OCI-LY7 (cell line): Measurements from ENCODE around the gene ALOX5AP. TPM values are rescaled to one million over a fixed set of nuclear protein-coding genes. Genes with fewer than 3 reads are reported as not detected.
A peak's percentile ranks its signal among the peaks of the same experiment; 100 is the strongest.

Experiments used
- BruUV-seq: library from RNA; stranded (reverse); fragments of 400-500 nt; replicated peaks from 2 replicates; lab custom pipeline; 2021; lab: Mats Ljungman, UMichigan
- CTCF ChIA-PET: fragments of 300-600 bp; sonication (Branson Sonifier 250); formaldehyde crosslinking; loops from one replicate; lab custom pipeline; 2022; ENCODE audit warnings: antibody characterized with exemption; ENCODE audit not compliant: unreplicated experiment; lab: Charles Lee
- POLR2A ChIA-PET: fragments of 300-600 bp; sonication (Branson Sonifier 250); formaldehyde crosslinking; loops from one replicate; lab custom pipeline; 2022; ENCODE audit warnings: antibody characterized with exemption; lab: Charles Lee
- DNase-seq: peaks from one replicate; pipeline ENCODE4 v3.0.0-alpha.2; 2015; ENCODE audit warnings: low spot score
- H2AFZ ChIP-seq: fragments of 200-600 bp; sonication (generic), shearing (Covaris generic); 2 replicates; pipeline ENCODE4 v1.6.1; 2014; ENCODE audit warnings: mild to moderate bottlenecking, antibody characterized with exemption, low read length, moderate library complexity
- H3K27ac ChIP-seq: fragments of 200-600 bp; sonication (generic); 2 replicates; pipeline ENCODE4 v1.5.1; 2014; ENCODE audit warnings: mixed run types, low read depth, mild to moderate bottlenecking, moderate library complexity, low read length, inconsistent platforms; ENCODE audit not compliant: poor library complexity, severe bottlenecking
- H3K36me3 ChIP-seq: fragments of 200-600 bp; sonication (generic); 2 replicates; pipeline ENCODE4 v1.6.1; 2014; ENCODE audit warnings: mild to moderate bottlenecking, antibody characterized with exemption, low read length, moderate library complexity, mixed read lengths; ENCODE audit not compliant: insufficient read depth
- H3K4me1 ChIP-seq: fragments of 200-600 bp; sonication (generic); 2 replicates; pipeline ENCODE4 v1.5.1; 2014; ENCODE audit warnings: mild to moderate bottlenecking, low read length; ENCODE audit not compliant: insufficient read depth, poor library complexity, severe bottlenecking
- H3K4me2 ChIP-seq: fragments of 200-600 bp; sonication (generic); 2 replicates; pipeline ENCODE4 v1.6.1; 2014; ENCODE audit warnings: mild to moderate bottlenecking, low read length
- H3K4me3 ChIP-seq: fragments of 200-600 bp; sonication (generic); 2 replicates; pipeline ENCODE4 v1.5.1; 2014; ENCODE audit warnings: mild to moderate bottlenecking, low read depth, low read length; ENCODE audit not compliant: poor library complexity, severe bottlenecking
- H3K79me2 ChIP-seq: fragments of 200-600 bp; sonication (generic); 2 replicates; pipeline ENCODE4 v1.6.1; 2016; ENCODE audit warnings: low read depth, mild to moderate bottlenecking, low read length, moderate library complexity, mixed read lengths; ENCODE audit not compliant: insufficient read depth
- H3K9me2 ChIP-seq: fragments of 200-600 bp; sonication (generic); 2 replicates; pipeline ENCODE4 v1.6.1; 2016; ENCODE audit warnings: mild to moderate bottlenecking, low read length, mixed read lengths; ENCODE audit not compliant: insufficient read depth
- H3K9me3 ChIP-seq: fragments of 200-600 bp; sonication (generic); 2 replicates; pipeline ENCODE4 v1.6.1; 2014; ENCODE audit warnings: mild to moderate bottlenecking, mixed run types, low read length, mixed read lengths
- H4K20me1 ChIP-seq: fragments of 200-600 bp; sonication (generic); 2 replicates; pipeline ENCODE4 v1.6.1; 2014; ENCODE audit warnings: mild to moderate bottlenecking, antibody characterized with exemption, low read length, moderate library complexity, mixed read lengths; ENCODE audit not compliant: insufficient read depth
- CTCF ChIP-seq: fragments of 200-600 bp; sonication (generic); conservative IDR thresholded peaks from 2 replicates; pipeline ENCODE4 v1.5.1; 2014; ENCODE audit warnings: mild to moderate bottlenecking, antibody characterized with exemption, low read length, moderate library complexity, mixed read lengths
- EZH2phosphoT487 ChIP-seq: fragments of 200-600 bp; sonication (generic); IDR thresholded peaks from 2 replicates; pipeline ENCODE4 v1.6.1; 2018; ENCODE audit warnings: low read depth, borderline replicate concordance, mild to moderate bottlenecking, mixed run types, antibody characterized with exemption, low read length, moderate library complexity, mixed read lengths
- intact Hi-C: fragments of 100-400 bp; cut with micrococcal nuclease; formaldehyde crosslinking; loops from one replicate; pipeline ENCODE4 v1.10.0; 2022; ENCODE audit not compliant: unreplicated experiment
- total RNA-seq, 2 experiments: library from RNA; depleted of rRNA in 1 of 2; stranded (reverse); fragments of >200 nt in 1 of 2; shearing (Covaris generic) in 1 of 2; gene quantifications; 2 replicates each; pipeline ENCODE4 v1.2.3, GENCODE V29; 2014 to 2022

ALOX5AP gene
- total RNA-seq, 2 experiments from 2014 or later: 89.9 to 90.9 TPM

- DNase-seq: peak; percentile 17
- no peaks in the 10 kb centered on the region for H3K9me3 ChIP-seq
- CTCF ChIA-PET: no interaction called here
- no peak overlapping the region for H3K27ac ChIP-seq
- H3K79me2 ChIP-seq: no peaks in the 10 kb centered on the region
- peaks cover 15% of the 10 kb centered on the region for H3K4me1 ChIP-seq
- no peak overlapping the region for H3K4me3 ChIP-seq
- H4K20me1 ChIP-seq: no peaks in the 10 kb centered on the region
- TF ChIP-seq CTCF (no peak), EZH2phosphoT487 (no peak)
- no TSS peak for BruUV-seq
- H3K36me3 ChIP-seq: no peaks in the 10 kb centered on the region
- no peak overlapping the region for H2AFZ ChIP-seq
- POLR2A ChIA-PET: interaction anchor here (0.6 to 1.0 kb wide), 2 partner anchors 10 to 44 kb away, joined by 3 to 4 read pairs; no protein-coding TSS in a partner anchor
- H3K4me2 ChIP-seq: peak overlapping the region; percentile 24; the same call in 1 of the 2 replicates
- no peaks in the 10 kb centered on the region for H3K9me2 ChIP-seq
- intact Hi-C loops: no loop called here
Observed at GRCh38 chr13:30696278-30697176, 38.8 kb upstream of the ALOX5AP start.

- H2AFZ ChIP-seq: no peak overlapping the region
Observed at GRCh38 chr13:30697177-30697953, 38.0 kb upstream of the ALOX5AP start.

More at GRCh38 chr13:30697177-30697953, 38.0 kb upstream of the ALOX5AP start:
- H3K79me2 ChIP-seq: no peaks in the 10 kb centered on the region
- no peak overlapping the region for H3K27ac ChIP-seq
- TF ChIP-seq CTCF (no peak), EZH2phosphoT487 (no peak)
- H3K9me3 ChIP-seq: no peaks in the 10 kb centered on the region
- peaks cover 15% of the 10 kb centered on the region for H3K4me1 ChIP-seq
- H4K20me1 ChIP-seq: no peaks in the 10 kb centered on the region
- H3K4me3 ChIP-seq: no peak overlapping the region
- no peak for DNase-seq
- no peaks in the 10 kb centered on the region for H3K9me2 ChIP-seq
- no peak overlapping the region for H3K4me2 ChIP-seq
- no TSS peak for BruUV-seq
- ChIA-PET POLR2A (interaction anchor here (1.0 kb wide), 1 partner anchor 11 kb away, joined by 4 read pairs; no protein-coding TSS in a partner anchor), CTCF (interaction anchor here (0.6 kb wide), 1 partner anchor 180 kb away, joined by 3 read pairs; no protein-coding TSS in a partner anchor)
- no peaks in the 10 kb centered on the region for H3K36me3 ChIP-seq
- intact Hi-C loops: no loop called here
